Measurements from ENCODE around the gene ARHGEF19.

ARHGEF19 gene

GRCh38 chr1:16149146-16149545 is 63.3 kb downstream of the ARHGEF19 start:
- DNase-seq (ENCODE audit: low spot score) = no peak

DNA sequence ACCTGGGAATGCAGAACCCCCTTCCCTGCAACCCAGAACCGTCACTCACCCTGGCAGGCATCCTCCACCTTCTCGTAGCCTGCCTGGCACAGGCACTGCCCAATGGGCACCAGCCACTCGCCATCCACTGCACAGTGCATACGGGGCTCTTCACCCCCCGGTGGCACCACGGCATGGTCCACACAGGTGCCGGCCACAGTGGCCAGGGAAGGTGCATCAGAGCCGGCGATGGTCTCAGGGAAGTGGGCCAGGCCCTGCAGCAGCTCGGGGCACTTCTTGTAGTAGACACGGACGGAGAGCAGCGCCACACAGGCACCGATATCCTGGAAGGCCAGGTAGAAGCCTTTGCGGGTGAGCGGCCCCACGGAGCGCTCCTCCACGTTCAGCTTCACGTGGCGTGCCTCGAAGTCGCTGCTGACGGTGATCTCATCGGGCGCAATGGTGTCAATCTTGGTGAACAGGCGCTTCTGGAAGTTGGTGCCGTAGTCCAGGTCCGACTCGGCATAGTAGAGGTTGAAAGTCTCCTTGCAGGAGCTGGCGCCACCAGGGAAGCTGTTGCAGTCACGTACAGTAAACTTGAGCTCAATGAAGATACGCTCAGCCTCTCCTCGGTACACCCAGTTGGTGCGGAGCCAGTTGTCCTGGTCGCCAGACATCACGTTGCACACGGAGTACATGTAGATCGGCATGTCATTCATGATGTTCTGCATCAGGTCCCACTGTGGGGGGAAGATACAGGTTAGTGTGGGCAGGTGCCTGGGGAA is 63.9 kb downstream of the ARHGEF19 start:
- no peak for DNase-seq (ENCODE audit: low spot score)

All from cerebellar cortex (tissue), 1 donor.